SW480 (cell line): ENCODE results near the gene MEGF10.
"Not testable (repeated sequence)": the region's sequence is repeated elsewhere in the genome, so short reads cannot be mapped to it uniquely, and the experiment has no call there.

Experiments
- DNase-seq: peaks from one replicate; pipeline ENCODE4 v3.0.0-alpha.2; 2016; ENCODE audit warnings: low spot score

Gene MEGF10

GRCh38 chr5:127298036-127298429 is 7.4 kb downstream of the MEGF10 start:
- DNase-seq = no peak

- DNase-seq = no peak
Observed at GRCh38 chr5:127298656-127299055, 8.1 kb downstream of the MEGF10 start.

DNA sequence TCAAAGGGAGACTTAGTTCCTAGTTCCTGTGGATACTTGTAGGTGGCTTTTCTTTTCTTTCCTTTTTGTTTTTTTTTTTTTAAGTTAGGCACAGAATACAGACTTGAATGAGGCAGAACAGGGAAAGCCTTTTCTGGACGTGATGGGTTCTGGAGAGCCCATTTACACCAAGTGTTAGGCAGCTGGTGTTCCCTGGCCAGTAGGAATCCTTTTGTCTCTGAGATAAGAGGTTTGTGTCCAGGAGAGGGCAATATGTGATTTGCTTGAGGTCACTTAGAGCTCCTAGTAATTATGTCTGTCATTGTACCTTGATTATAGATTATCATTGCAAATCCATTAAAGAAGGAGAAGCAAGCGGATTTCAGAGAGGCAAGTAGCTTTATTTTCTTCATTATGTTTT is 9.1 kb downstream of the MEGF10 start:
- DNase-seq = peak; percentile 41

GRCh38 chr5:127302509-127302908 is 11.9 kb downstream of the MEGF10 start:
- no peak for DNase-seq

GRCh38 chr5:127303404-127303803 is 12.8 kb downstream of the MEGF10 start:
- DNase-seq = no peak

DNA sequence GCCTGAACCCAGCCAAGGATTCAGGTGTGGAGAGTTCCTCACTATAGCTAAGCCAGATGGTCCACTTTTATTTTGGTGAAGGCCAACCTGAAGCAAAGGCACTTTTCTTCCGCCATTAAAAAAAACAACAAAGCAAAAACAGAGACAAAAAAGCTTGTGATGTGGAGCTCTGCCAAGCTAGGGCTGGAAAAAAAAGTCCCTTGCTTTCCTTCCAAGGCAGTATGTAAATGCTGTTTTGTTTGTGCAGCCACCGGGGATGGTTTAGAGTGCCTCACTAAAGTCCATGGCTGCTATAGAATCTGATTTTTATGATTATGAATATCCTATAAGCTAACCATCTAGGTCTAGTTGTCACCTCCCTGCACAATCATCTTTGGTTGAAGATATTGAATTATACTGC is 14.9 kb downstream of the MEGF10 start:
- no peak for DNase-seq

DNA sequence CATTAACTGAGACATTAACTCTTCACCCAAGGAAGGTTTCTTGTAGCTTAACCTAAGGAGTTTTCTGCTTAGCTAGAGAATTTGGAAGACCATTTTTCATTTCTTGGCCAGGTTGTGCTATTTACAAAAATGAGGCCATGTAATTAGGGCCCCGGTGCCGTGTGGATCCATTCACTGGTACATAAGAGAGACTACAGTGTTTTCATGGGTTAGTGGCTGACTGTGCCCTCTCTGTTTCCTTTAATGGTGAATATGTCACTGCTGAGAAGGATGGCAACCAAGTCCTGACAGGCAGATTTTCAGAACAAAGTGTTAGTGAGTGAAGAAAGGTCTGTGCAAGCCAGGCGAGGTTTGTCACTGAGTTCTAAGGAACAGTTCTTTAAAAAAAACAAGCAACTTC is 15.4 kb downstream of the MEGF10 start:
- DNase-seq = no peak

DNA sequence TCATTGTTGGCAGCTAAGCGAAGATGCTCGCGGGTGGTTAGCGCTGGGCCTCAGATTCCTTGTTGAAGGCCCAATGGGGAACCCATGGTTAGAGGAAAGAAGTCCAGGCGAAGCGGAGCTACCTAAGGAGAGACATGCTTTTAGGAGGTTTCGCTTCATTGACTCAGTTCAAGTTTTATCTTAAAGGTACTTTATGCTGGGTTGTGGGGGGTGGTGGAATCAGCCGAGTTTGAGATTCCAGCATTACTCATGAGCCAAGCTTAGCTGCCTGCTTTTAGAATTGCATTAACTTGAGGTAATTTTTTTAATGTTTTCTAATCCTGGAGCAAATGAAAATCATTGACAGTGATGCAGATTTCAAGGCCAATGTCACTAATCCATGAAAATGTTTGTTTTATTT is 16.1 kb downstream of the MEGF10 start:
- DNase-seq = no peak

GRCh38 chr5:127307868-127308267 is 17.3 kb downstream of the MEGF10 start:
- DNase-seq = no peak

DNA sequence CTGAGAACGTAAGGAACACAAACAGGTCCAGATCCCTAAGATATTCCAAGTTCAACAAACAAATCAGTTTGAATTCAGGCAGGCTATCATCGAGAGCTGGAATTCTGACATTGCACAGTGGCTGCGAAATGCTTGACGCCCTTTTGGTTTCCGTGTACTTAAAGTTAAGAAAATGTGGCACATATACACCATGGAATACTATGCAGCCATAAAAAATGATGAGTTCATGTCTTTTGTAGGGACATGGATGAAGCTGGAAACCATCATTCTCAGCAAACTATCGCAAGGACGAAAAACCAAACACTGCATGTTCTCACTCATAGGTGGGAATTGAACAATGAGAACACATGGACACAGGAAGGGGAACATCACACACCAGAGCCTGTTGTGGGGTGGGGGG is 17.7 kb downstream of the MEGF10 start:
- DNase-seq = not testable (repeated sequence)

- DNase-seq = no peak
Observed at GRCh38 chr5:127308945-127309344, 18.3 kb downstream of the MEGF10 start.

DNA sequence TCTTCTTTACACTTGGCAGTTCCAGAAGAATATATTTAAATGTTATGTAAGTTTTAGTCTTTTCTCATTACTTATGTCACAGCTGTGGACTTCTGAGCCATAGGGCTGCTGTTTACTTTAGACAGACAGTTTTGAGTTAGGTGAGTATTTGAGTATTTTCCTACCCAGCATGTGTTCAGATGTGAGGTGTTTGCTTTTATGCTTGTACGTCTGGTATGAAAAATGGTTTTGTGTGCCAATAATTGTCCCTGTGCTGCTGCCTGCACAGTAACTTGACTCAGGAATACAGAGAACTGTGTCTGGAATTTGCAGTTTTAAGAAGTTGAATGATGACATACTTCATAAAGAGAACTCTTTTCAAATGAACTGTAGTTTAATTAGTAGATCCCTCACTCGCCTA is 20.8 kb downstream of the MEGF10 start:
- no peak for DNase-seq

- no peak for DNase-seq
Observed at GRCh38 chr5:127311781-127312525, 21.4 kb downstream of the MEGF10 start.

DNA sequence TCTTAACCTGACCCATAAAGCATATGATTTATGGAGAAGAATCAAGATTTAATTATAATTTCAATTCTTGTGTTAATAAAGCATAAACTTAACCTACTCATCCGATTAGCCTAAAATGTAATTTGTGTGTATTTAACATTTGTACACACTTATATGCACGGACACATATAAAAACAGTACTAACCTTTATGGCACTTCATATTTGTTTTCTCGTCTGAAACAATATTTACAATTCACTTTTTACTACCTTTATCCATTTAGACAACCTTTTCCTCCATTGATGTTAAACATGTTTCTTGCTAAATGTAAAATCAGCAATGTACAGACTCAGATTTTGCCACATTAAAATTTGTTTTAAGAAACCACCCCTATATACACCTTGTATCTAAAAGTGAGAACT is 22.8 kb downstream of the MEGF10 start:
- no peak for DNase-seq

DNA sequence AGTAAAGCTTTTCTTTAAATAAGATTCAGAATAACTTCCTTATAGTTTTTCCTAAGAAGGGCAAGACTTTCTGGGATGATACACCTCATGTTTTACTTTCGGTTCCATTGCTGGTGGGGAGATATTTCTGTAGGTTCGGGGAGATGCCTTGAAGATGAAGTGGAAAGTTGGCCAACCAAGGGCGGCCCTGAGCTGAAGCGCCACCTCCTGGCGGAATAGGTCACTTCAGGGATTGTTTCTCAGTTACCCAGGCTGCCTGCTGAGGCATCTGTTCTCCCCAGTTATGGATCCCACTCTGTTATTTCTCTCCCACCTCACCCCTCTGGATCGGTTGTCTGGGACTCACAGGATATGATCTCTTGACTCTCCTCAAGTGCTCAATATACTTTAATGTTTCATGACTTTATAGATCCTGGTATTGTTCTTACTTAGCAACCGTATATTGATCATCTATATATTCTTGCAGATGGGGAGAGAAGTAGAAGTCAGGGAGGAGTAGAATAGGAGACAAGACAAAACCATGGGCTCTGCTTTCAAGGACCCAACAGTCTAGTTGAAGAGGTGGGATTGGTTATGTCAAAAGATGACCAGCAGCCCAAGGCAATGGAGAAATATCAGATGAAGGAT is 23.4 kb downstream of the MEGF10 start:
- DNase-seq = peak; percentile 37

GRCh38 chr5:127316011-127316410 is 25.4 kb downstream of the MEGF10 start:
- no peak for DNase-seq

GRCh38 chr5:127317385-127317784 is 26.8 kb downstream of the MEGF10 start:
- DNase-seq = not testable (repeated sequence)

DNA sequence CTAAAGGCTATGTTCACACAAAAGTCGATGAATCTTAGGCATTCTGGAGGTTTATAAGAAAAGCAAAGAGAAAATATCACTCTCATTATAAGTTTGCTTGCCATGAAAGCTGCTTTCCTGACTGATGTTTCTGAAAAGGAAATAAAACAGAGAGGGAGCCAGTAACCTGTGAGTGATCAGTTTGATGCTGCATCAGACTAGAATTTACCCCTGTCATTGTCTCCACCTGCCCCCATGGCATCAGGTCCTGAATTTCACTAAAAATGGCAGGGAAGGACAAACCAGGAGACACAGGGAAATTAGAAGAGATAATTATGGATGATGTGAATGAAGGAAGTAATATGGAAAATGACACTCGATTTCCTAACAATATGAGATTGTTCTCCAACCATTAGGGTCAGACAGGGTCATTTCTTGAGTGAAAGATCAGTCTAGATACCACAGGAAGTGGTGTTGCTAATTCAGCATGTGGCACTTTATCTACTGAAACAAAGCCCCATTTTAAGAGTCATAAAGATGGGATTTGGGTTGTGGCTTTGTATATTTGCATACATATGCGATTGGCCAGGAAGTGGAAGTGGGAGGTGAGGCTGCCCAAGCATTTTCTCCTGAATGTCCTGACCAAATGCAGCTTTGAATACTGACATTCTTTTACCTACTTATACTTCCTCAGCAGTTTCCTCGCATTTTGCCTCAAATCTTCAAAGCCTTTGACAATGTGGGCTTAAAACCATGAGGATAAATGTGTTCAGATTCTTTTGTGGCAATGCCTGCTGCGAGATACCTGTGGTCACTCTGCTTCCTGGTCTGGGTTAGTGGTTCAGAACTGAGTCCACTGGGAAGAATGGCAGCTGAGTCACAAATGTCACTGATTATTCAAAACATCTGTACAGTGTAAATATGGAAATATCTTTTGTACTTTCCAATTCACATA is 29.7 kb downstream of the MEGF10 start:
- peak; percentile 97 for DNase-seq

DNA sequence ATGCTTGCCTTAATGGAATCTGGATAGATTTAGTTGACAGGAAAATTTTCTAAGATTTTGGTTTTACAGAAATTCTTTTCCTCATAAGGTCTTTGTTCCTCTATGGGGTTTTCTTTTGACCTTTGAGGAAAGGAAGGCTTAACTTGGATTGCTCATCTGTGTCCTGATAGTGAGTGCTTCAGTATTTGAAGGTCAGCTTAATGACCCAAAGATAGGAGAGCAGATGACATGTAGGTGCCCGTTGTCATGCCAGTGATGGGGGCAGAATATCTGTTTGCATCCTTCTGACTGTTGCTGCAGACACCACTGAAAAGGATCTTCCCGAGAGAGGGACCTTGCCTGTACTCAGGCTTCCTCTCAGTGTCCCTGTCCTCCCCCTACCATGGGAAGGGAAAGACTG is 30.9 kb downstream of the MEGF10 start:
- no peak for DNase-seq

DNA sequence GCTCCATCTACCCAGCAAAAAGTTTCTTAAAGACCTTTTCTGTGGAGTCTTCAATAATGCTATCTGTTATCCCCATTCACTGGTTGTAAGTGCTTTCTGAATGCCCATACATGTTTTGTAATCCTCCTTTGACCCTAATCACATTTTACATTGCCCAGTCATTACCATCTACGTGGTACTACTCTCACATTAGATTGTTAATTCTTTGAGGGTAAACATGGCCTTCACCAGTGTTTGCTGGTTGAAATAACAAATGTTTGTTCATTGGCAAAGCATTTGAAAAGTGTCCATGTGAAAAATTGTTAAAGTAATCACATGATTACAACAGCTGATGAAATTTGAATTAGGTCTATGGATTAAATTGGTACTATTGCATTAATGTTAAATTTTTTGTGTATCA is 31.8 kb downstream of the MEGF10 start:
- no peak for DNase-seq

- no peak for DNase-seq
Observed at GRCh38 chr5:127324756-127325155, 34.2 kb downstream of the MEGF10 start.

GRCh38 chr5:127326431-127326830 is 35.8 kb downstream of the MEGF10 start:
- no peak for DNase-seq
